HL-60/S4 treated with retinoic acid at 250 ng/mL for 4 days and 3 days (cell line): ENCODE measurements around the gene GDPGP1.

Source experiments
- in situ Hi-C: fragments of 300-500 bp; cut with MboI; formaldehyde crosslinking; loops from 2 replicates; pipeline ENCODE4 v1.7.0; 2022; ENCODE audit warnings: low sequenced_read_pairs

Gene GDPGP1

DNA sequence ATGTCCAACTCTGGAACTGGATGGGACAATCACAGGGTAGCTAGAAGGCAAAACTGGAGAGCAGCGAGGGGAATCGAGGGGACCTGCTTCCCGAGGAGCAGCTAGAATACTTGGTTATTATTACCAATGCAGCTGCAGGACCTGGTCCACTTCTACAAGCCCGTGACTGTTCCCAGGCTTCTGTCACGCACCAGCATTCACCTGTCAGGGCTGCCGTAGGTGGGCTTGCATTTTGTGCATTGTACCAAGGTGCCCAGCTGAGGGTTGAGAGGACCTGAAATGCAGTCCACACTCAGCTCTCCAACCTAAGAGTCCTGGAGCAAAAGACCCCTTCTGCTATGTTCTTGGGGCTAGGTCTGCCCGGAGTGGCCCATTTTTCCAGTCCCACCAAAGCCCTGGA, 30.5 kb upstream of the GDPGP1 start:
- in situ Hi-C loops, result no loop called here

DNA sequence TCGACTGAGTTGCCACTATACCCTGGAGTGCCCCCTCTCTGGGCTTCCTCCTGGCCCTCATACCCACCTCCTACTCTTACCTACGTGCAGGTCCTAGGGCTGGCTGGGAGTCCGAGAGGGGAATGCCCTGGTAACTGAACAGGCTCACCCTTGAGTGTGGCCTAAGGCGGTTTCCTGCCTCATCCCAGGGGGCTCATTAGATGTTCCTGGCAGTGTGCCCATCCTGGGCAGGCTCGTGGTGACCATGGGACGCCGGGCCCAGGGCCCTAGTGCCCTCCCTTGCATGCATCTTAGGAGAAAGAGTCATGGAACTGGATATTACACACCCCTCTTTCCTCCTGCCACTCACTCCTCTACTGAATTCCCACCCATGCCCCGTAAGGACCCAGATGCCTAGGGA, 30.1 kb upstream of the GDPGP1 start:
- in situ Hi-C loops, result no loop called here

DNA sequence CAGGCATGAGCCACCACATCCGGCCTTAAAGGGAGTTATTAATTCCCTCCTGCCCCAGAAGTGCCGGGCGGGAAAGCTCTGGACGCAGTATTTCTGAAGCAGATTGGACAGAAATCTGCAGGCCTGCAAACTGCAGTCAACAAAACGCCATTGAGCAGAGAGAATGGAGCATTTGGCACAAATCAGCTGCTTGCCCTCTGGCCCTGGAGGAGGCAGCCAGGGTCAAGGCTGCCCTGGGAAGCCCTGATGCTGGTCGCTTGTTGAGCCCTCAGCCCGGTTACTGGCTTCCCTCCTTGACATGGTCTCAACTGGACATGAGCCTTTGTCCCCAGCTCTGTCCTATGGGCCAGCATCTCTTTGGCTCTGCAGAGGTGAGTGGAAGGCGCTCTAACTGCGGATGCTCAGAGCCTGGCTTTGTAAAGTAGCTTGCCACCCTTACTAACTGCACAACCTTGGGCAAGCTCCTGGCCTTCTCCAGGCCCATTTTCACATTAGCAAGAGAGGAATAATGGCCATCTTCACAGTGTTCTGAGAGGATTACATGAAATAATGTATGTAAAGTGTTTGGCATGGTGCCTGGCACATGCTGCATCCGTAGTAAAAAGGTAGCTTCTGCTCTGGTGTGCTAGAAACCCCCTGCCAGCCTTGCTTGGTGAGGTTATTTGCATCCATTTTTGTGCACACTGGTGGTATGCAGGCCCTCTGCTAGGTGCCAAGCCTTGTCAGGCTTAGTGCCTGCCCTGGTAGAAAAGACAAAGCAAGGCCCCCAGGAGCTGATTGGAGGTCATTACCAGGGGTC, 28.8 kb upstream of the GDPGP1 start:
- in situ Hi-C loops, result no loop called here

DNA sequence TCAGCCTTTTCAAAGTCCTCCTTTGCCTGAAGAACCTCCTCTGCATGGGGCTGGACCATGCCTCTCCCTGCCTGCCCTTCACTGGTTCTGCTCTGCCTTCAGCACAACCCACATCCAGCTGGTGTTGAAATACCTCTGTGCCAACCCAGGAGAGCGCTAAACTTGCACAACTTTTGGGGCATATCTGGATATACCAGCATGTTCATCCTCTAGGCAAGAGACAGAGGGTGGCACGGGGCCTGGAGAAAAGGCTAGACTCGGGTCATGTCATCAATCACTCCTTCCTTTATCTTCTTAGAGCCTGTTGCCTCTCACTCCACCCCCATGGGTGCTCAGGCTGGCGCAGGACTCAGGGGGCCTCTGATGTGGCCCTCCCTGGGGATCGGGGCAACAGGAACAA, 28.1 kb upstream of the GDPGP1 start:
- in situ Hi-C loops, result no loop called here

DNA sequence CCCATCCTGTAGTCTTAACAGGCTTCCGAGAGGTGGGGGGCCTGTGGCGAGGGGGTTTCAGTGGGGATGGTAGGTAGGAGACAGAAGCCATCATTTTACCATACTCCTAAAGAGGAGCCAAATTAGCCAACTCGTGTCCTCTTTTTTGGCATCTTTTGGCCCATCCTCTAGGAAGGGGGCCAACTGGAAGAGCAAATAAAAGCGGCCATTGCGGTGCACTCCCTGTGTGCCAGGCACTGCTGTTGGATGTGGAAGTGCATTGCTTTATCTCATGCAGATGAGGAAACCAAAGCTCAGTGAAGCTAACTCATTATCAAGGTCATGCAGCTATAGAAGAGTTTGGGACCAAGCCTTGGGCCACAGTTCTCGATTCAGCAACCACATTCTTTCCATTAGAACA, 26.8 kb upstream of the GDPGP1 start:
- in situ Hi-C loops, result no loop called here

DNA sequence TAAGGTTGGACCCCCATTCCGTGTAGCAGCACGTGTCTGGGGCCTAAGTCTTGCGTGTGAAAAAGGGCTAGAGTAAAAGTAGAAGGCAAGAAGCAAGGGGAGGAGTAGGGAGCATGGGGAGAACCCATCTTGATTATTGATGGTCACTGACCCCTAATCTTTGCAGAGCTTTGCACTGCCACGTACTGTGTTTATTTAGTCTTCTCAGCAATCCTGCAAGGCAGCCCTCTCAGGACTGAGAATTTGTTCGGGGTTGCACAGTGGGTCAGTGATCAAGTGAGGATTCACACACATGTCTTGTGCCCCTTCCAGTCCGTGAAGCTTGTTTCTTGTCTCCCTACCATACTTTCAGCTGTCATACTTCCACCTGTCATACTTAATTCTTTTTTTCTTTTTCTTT, 25.7 kb upstream of the GDPGP1 start:
- in situ Hi-C loops, result no loop called here

DNA sequence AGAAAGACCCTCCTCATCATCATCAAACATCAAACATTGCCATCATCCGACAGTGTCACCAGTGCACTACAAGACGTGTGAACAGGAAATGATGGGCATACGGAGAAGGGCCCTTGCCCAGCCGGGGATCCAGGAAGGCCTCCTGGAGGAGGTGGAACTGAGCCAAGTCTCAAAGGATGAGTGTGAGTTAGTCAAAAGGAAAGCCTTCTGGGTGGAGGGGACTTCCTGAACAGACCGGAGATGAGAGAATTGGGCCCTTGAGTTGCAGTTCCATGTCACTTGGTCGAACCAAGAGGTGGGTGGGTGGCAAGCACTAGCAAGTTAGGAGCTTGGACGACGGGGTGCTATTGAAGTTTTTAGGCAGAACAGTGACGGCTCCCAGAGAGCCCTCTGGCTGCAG, 24.4 kb upstream of the GDPGP1 start:
- in situ Hi-C loops, result no loop called here

DNA sequence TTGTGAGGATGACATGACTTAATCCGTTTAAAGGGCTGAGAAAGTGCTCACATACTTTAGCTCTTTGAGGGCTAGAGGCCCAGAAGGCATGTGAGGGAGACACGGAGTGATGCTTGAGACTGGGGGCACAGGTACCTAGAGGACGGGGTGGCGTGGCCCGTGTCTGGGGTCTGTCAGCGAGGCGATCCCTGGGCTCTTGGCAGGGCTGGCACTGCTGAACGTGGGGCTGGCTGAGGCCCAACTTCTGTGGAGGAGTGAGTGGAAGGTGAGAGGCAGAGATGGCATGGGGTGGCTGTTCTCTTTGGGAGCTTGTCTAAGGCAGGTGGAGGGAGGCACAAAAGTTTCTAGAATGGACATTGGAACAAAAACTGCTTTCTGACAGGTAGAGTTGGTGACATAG, 23.4 kb upstream of the GDPGP1 start:
- in situ Hi-C loops, result no loop called here

DNA sequence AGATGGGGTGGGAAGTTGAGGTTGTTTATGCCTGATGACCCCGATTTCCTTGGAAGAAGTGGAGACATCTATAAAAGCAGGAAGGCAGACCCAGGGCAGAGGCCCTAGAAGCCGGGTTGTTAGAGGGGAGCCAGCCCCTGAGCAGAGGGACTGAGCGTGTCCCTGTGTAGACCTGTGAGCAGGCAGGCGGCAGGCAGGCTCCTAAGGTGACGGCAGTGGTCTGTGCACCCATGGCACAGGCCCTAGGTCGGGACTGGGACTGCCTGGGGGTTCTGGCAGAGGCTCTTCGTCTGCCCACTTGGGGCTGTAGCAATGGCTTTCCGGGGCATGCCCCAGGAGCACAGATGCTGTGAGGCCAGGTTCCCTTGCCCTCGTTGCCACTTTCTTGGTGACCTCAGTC, 23.0 kb upstream of the GDPGP1 start:
- in situ Hi-C loops, result no loop called here

DNA sequence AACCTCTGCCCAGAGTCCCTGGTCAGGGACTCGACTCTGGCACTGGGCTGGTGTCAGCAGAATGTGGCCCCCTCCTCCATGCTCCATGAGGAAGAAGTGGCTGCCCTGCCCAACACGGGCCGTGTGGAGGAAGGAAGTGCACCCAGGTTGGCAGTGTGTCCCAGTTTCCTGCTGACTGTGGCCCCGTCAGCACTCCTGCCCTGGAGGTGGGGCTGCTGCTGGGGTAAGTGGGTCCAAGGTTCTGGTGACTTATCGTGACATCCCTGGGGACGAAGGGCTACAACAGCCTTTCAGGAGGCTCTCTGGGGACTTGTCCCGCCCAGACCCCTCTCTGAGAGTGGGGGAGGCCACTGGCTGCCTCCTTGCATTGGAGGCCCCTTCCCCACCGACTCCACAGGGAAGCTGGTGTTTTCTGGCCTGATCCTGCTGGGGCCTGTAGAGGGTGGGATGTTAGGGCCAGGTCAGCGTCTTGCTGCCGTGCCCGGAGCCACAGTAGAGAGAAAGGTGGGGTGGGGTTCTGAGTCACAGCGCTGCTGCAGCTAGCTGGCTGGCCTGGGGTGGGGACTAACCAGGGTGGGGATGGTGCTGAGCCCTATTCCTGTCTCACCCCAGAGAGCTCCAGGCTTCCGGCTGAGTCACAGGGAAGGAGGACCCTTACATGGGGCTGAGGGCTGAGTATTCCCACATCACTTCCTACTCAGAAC, 22.4 kb upstream of the GDPGP1 start:
- in situ Hi-C loops, result no loop called here

DNA sequence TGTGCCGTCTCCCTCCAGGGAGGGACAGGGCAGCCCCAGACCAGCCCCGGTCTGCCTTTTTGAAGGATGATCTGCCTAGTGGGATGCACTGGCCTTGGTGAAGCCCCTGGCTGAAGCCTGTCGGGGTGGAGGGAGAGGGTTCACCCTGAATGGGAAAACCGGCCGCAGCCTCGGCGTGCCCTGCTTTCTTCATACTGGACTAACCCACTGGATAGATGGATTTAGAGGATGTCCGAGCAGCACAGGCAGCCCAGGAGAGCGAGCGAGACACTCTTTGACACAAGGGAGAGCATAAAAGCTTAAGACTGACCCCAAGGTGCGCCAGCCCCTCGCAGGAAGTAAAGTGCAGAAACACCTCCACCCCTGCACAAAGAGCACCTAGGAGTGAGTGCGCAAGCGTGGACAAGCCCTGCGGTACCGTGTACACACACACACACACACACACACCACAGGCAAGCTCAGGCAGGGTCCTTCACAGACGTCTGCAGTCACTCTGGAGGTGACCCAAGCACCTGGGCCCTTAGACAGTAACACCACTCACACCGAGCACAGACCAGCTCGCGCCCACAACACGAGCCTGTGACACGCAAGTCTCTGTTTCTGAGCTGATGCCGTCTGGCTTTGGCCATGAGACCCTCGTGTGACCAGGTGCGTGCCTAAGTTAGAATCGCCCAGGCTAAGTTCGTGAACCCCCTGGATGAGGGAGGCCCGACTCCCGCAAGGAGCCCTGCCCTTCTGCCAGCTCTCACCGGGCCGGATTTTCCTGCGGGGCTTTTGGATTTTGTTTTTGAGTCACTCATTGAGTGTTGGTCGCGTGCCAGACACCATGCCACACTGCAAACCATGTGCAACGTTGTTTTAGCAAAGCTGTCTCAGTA, 21.5 kb upstream of the GDPGP1 start:
- in situ Hi-C loops, result no loop called here

DNA sequence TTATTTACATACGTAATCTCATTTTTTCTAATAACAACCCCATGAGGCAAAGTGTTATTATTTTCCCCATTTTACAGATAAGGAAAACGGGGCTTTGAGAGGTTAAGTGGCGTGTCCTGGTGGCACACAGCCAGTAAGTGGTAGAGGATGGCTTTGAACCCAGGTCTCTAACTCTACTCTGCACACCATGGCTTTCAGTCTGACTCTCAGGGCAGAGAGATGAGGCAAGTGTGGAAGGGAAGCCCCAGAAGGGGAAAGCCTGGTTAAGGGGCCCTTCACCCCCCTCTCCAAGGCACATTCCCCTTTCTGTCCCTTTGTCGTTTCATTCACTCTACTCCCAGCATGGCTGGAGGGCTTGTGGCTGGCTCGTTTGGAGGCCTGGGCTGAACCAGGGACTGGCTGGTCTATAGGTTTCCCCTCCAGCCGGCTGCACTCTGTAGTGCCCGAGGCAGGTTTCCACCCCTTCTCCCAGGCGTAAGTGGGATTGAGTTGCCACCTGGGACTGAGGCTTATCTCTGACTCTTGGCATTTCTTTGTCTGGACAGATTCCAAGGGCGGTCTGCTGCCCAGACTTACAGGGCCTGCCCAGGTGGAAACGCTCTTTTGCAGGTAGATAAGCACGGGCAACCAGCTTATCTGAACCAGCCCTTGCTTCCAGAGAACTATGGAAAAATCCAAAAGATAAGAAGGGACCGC, 20.7 kb upstream of the GDPGP1 start:
- in situ Hi-C loops, result no loop called here

DNA sequence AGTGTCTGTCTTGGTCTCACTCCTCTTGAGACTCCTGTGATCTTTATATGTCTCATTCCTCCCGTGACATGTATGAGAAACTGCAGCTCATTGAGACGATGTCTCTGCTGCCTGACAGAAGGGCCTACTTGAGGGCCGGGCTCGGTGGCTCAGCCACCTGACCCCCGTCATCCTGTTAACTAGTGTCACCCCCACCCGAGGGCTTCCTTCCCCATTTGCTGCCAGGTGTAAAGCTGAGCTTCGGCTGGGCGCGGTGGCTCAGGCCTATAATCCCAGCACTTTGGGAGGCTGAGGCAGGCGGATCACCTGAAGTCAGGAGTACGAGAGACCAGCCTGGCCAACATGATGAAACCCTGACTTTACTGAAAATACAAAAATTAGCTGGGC, 20.2 kb upstream of the GDPGP1 start:
- in situ Hi-C loops, result no loop called here

DNA sequence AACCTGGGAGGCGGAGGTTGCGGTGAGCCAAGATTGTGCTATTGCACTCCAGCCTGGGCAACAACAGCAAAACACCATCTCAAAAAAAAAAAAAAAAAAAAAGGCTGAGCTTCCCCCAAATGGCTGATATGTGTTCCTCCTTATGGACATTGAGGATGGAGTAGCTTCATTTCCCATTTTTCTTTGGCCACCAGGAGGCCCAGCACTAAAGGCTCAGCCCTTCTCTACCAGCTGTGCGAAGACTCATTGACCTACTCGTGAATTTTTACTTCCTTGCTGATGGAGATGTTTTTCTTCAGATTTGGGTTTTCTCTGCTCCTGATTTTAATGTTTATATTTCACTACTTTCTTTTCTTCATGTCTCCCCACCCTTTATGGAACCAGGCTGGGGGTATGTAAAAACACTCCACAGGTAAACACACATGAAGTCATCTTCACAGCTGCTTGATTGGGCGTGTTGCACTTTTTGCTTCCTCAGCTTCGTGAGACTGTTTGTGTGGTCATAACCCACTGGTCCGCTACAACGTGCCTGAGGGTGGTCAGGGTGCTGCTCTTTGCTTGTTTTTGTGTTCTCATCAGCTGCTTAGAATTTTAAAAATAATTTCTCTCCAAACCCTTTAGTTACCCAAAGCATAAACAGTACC, 19.3 kb upstream of the GDPGP1 start:
- in situ Hi-C loops, result no loop called here

DNA sequence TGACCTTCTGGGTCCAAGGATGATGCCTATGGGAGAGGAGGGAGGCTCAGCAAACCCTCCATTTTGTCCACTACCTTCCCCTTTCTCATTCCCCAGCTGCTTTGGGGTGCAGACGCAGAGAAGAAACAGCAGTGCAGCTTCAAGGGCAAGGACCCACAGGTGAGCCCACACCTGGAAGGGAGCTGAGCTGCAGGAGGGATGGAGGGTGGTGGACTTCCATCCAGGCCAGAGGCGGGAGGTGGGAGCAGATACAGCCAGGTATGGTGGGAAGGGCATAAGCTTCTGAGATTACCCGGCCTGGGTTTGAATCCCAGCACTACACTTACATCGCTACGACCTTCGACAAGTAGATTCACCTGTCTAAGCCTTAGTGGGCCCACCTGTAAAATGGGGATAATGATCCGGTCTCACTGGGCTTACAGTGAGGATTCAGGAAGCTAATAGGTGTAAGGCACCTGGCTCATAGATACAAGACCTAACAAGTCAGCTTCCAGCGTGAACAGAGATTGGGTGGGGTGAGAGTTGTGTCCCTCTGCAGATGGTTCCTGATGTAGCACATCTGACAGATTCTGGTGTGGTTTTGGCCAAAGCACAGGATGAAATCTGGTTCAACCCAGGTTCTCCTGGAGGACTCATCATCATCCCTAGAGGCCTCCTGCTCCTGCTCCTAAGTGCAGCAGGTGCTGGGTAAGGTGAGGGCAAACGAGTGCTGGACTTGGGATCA, 16.2 kb upstream of the GDPGP1 start:
- in situ Hi-C loops, result no loop called here

DNA sequence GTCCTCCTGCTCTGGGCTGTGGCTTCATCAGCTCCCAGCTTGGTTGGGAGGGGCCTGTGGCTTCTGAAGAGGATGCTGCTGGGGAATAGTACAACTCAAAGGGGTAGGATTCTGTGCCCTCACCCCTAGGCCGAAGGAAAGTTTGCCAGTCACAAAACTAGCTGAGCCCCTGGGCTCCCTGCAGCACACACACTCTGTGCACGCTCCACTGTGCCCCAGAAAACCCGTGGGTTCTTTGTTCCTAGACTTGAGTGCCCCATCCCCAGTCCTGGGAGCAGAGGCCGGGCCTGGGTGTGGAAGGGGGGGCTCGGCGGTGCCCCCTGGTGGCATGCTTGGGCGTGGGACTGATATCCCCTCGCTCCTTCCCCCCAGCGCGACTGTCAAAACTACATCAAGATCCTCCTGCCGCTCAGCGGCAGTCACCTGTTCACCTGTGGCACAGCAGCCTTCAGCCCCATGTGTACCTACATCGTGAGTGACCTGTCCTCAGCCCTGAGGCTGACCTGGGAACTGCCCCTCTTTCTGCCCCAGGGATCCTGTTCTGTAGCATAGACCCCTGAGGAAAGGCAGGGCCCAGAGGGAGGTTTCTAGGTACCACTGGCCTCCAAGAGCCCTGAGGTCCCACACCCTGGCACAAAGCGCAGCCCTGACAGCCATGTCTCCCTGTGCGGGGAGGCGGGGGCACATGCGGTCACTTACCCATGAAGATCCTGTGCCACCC, 14.4 kb upstream of the GDPGP1 start:
- in situ Hi-C loops, result loop anchor here (10.0 kb wide), 1 partner anchor 55 kb away; no protein-coding TSS in a partner anchor

DNA sequence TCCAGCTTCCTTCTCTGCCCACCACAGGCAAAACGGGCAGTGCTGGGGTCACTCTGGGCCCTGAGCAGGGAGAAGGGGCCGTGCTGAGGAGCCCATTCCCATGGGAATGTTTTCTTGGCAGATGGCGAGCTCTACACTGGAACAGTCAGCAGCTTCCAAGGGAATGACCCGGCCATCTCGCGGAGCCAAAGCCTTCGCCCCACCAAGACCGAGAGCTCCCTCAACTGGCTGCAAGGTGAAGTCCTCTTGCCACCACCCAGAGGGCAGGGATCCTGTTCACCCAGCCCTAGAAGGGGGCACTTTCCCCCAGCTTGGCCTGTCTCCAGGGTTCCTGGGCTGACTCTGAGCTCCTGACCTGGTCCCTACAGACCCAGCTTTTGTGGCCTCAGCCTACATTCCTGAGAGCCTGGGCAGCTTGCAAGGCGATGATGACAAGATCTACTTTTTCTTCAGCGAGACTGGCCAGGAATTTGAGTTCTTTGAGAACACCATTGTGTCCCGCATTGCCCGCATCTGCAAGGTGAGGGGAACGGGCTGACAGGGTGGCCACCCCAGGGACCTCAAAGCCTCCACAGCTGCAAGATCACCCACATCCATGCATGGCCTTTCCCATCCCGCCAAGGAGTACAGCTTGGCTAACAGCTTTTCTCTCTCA, 12.6 kb upstream of the GDPGP1 start:
- in situ Hi-C loops, result loop anchor here (10.0 kb wide), 1 partner anchor 57 kb away; no protein-coding TSS in a partner anchor

DNA sequence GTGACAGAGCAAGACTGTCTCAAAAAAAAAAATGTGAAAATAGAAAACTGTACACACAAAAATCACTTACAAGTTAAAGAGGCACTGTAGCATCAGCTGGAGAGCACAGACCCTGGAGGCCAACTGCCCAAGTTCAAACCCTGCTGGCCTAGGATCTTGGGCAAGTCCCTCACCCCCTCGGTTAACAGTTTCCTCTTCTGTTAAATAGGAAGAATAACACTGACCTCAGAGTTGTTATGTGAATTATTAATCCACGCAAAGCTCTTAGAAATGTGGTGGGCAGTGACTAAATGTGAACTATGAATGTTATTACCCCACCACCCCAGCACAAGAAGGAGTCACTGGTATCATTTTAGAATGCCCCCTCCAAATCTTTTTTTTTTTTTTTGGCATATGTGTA, 11.5 kb upstream of the GDPGP1 start:
- in situ Hi-C loops, result loop anchor here (10.0 kb wide), 1 partner anchor 58 kb away; no protein-coding TSS in a partner anchor
